ENCODE data around the gene FASN. TPM values are rescaled to one million over a fixed set of nuclear protein-coding genes. Genes with fewer than 3 reads are reported as not detected.

FASN gene
- total and polyA plus RNA-seq, 2 of the 13 experiments (the other 11 are each of a cell fraction or from before 2014, with no cell fraction given), result 51.7 to 101 TPM

DNA sequence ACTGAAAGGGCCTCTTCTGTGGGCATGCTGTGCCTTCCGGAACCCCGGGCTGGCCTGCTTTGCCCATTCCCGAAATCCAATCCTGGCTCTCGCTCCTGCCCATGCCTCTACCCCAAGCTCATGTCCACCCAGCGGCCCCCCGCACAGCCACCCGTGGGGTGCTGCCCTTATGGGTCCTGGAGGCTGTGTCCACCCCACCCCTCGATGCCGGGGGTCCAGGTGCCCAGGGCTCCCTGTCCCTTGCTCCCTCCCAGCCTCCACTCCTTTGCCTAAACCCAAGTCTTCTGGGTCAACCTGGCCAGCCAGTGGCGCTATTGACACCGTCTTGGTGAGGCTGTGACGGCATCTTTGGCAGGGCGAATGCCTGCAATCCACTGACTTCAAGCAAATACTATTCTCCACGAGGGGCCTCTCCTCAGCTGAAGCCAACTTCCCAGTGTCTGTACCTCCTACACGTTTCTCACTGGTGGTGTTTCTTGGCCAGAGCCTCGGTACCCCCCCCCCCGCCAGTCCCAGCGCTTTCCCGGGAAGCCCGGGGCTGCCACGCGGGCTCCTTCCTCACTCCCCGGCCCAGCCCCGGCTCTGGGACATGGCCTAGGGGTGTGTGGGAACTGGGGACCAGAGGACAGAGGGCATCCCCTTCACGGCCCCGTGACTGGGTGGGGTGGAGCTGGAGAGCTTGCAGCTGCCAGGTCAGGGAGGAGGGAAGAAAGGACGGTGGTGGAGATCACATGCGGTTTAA is 20.2 kb downstream of the FASN start (continued):
- TF ChIP-seq SIN3A (IDR thresholded peaks at IDR 0.05; ENCODE audit: borderline replicate concordance, low read depth, low read length), result 0 out of 2 replicates have a peak, but pooled peaks have one; percentile 6
- TF ChIP-seq, protein P1, sequence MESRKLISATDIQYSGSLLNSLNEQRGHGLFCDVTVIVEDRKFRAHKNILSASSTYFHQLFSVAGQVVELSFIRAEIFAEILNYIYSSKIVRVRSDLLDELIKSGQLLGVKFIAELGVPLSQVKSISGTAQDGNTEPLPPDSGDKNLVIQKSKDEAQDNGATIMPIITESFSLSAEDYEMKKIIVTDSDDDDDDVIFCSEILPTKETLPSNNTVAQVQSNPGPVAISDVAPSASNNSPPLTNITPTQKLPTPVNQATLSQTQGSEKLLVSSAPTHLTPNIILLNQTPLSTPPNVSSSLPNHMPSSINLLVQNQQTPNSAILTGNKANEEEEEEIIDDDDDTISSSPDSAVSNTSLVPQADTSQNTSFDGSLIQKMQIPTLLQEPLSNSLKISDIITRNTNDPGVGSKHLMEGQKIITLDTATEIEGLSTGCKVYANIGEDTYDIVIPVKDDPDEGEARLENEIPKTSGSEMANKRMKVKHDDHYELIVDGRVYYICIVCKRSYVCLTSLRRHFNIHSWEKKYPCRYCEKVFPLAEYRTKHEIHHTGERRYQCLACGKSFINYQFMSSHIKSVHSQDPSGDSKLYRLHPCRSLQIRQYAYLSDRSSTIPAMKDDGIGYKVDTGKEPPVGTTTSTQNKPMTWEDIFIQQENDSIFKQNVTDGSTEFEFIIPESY (CRISPR knock-in tag; IDR thresholded peaks at IDR 0.05), result peak; percentile 61
- peak; percentile 63; the same call in 1 of the 2 replicates for TF ChIP-seq DNMT1 (CRISPR knock-in tag; IDR thresholded peaks at IDR 0.05)
- TF ChIP-seq IKZF5 (CRISPR knock-in tag; IDR thresholded peaks at IDR 0.05), result no peak
- TF ChIP-seq MAX (IDR thresholded peaks at IDR 0.05), result 0 out of 2 replicates have a peak, but pooled peaks have one; percentile 5
- TF ChIP-seq, protein P2, sequence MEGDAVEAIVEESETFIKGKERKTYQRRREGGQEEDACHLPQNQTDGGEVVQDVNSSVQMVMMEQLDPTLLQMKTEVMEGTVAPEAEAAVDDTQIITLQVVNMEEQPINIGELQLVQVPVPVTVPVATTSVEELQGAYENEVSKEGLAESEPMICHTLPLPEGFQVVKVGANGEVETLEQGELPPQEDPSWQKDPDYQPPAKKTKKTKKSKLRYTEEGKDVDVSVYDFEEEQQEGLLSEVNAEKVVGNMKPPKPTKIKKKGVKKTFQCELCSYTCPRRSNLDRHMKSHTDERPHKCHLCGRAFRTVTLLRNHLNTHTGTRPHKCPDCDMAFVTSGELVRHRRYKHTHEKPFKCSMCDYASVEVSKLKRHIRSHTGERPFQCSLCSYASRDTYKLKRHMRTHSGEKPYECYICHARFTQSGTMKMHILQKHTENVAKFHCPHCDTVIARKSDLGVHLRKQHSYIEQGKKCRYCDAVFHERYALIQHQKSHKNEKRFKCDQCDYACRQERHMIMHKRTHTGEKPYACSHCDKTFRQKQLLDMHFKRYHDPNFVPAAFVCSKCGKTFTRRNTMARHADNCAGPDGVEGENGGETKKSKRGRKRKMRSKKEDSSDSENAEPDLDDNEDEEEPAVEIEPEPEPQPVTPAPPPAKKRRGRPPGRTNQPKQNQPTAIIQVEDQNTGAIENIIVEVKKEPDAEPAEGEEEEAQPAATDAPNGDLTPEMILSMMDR (CRISPR knock-in tag; IDR thresholded peaks at IDR 0.05), result peak; percentile 58
- no peak for TF ChIP-seq ZBTB14 (CRISPR knock-in tag; IDR thresholded peaks at IDR 0.05)
- no peak for TF ChIP-seq SIN3B (IDR thresholded peaks at IDR 0.05; ENCODE audit: low read length)
- TF ChIP-seq ZNF224 (CRISPR knock-in tag; IDR thresholded peaks at IDR 0.05), result no peak
- 0 out of 2 replicates have a peak, but pooled peaks have one; percentile 17 for TF ChIP-seq ESRRA (CRISPR knock-in tag; IDR thresholded peaks at IDR 0.05; ENCODE audit: low read depth)
- no peak for TF ChIP-seq TCF12 (IDR thresholded peaks at IDR 0.05)
- no peak for TF ChIP-seq TCF12 (CRISPR knock-in tag; IDR thresholded peaks at IDR 0.05)
- TF ChIP-seq SP1 (IDR thresholded peaks at IDR 0.05), result no peak
- no peak for TF ChIP-seq SP1 (CRISPR knock-in tag; IDR thresholded peaks at IDR 0.05)
- TF ChIP-seq YEATS4 (CRISPR knock-in tag; IDR thresholded peaks at IDR 0.05; ENCODE audit: borderline replicate concordance), result no peak
- no peak for TF ChIP-seq FOXA1 (IDR thresholded peaks at IDR 0.05)
- TF ChIP-seq FOXA1 (CRISPR knock-in tag; IDR thresholded peaks at IDR 0.05), result no peak
- 0 out of 2 replicates have a peak, but pooled peaks have one; percentile 31 for TF ChIP-seq NFKB2 (CRISPR knock-in tag; IDR thresholded peaks at IDR 0.05; ENCODE audit: borderline replicate concordance)
- TF ChIP-seq MIER2 (CRISPR knock-in tag; IDR thresholded peaks at IDR 0.05), result no peak
- TF ChIP-seq ZC3H13 (CRISPR knock-in tag; IDR thresholded peaks at IDR 0.05), result peak; percentile 67; the same call in 1 of the 2 replicates
- TF ChIP-seq ZNF605 (CRISPR knock-in tag; IDR thresholded peaks at IDR 0.05), result no peak
- TF ChIP-seq, protein P3, sequence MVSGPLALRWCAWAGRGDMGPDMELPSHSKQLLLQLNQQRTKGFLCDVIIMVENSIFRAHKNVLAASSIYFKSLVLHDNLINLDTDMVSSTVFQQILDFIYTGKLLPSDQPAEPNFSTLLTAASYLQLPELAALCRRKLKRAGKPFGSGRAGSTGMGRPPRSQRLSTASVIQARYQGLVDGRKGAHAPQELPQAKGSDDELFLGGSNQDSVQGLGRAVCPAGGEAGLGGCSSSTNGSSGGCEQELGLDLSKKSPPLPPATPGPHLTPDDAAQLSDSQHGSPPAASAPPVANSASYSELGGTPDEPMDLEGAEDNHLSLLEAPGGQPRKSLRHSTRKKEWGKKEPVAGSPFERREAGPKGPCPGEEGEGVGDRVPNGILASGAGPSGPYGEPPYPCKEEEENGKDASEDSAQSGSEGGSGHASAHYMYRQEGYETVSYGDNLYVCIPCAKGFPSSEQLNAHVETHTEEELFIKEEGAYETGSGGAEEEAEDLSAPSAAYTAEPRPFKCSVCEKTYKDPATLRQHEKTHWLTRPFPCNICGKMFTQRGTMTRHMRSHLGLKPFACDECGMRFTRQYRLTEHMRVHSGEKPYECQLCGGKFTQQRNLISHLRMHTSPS (CRISPR knock-in tag; IDR thresholded peaks at IDR 0.05; ENCODE audit: low read depth), result no peak
- 0 out of 2 replicates have a peak, but pooled peaks have one; percentile 7 for TF ChIP-seq ZFYVE20 (CRISPR knock-in tag; IDR thresholded peaks at IDR 0.05; ENCODE audit: borderline replicate concordance, low read depth)

Measured in HepG2 (cell line).